ENCODE measurements around the gene ALDH1A1. TPM values are rescaled to one million over a fixed set of nuclear protein-coding genes. Genes with fewer than 3 reads are reported as not detected.

The ALDH1A1 gene
- total RNA-seq, result 10 to 100 TPM; 35.3 to 44.1 (median 39.4) TPM
- 56.7 TPM for polyA plus RNA-seq
- long read RNA-seq, donor 1, transcript ALDH1A1-201 (13 exons, 2,107 nt), result major isoform, 26 of 34 reads
- long read RNA-seq, donor 1, partial matches to known transcripts, result 6 of 34 reads
- long read RNA-seq, donor 1, other reads (novel, unspliced or antisense), result 2 of 34 reads
- long read RNA-seq, donor 2, transcript ALDH1A1-201 (13 exons, 2,107 nt), result major isoform, 9 of 13 reads
- long read RNA-seq, donor 2, partial matches to known transcripts, result 4 of 13 reads
- long read RNA-seq, donor 2, other reads (novel, unspliced or antisense), result 0 of 13 reads
- long read RNA-seq, donor 3, transcript ALDH1A1-201 (13 exons, 2,107 nt), result major isoform, 89 of 103 reads
- long read RNA-seq, donor 3, partial matches to known transcripts, result 8 of 103 reads
- long read RNA-seq, donor 3, other reads (novel, unspliced or antisense), result 6 of 103 reads
- long read RNA-seq, donor 4, transcript ALDH1A1-201 (13 exons, 2,107 nt), result major isoform, 22 of 26 reads
- long read RNA-seq, donor 4, partial matches to known transcripts, result 3 of 26 reads
- long read RNA-seq, donor 4, other reads (novel, unspliced or antisense), result 1 of 26 reads

GRCh38 chr9:72952914-72953313 lies at the start of gene ALDH1A1:
Gene ALDH1A1 (minus strand): TSS chr9:72953053. CDS start chr9:72953000, 53 bp downstream.
- DNase-seq (peak in 1 of 3 donors; percentile 32), ATAC-seq (peak; percentile 58 to 75)
- no peaks in the 10 kb centered on the region for H3K27me3 ChIP-seq (ENCODE audit: control insufficient read depth, insufficient read depth)
- WGBS, result 25% methylated on average over 9 of the region's 9 CpGs
- no peaks in the 10 kb centered on the region for H3K4me1 ChIP-seq (ENCODE audit: control insufficient read depth, insufficient read depth, low read length)
- intact Hi-C loops (cut with DNase I), result no loop called here
- H3K4me3 ChIP-seq (ENCODE audit: low read length), result peak within 1 kb of the TSS; percentile 78
- no peaks in the 10 kb centered on the region for H3K9me3 ChIP-seq (ENCODE audit: control insufficient read depth, low read length)
- H3K27ac ChIP-seq (ENCODE audit: low read length), result peak within 1 kb of the TSS; percentile 23

- WGBS, result 95% methylated on average over 3 of the region's 3 CpGs
- DNase-seq, result no peak
- Histone ChIP-seq H3K9me3 (ENCODE audit: control insufficient read depth, low read length) (no peaks in the 10 kb centered on the region), H3K27ac (ENCODE audit: low read length) (no peak overlapping the region), H3K27me3 (ENCODE audit: control insufficient read depth, insufficient read depth) (no peaks in the 10 kb centered on the region), H3K4me1 (ENCODE audit: control insufficient read depth, insufficient read depth, low read length) (peaks cover 3% of the 10 kb centered on the region), H3K4me3 (ENCODE audit: low read length) (no peak overlapping the region)
- intact Hi-C loops (cut with DNase I), result no loop called here
- no peak for ATAC-seq
Observed at GRCh38 chr9:73001860-73002259, 49.0 kb upstream of the ALDH1A1 start.

DNA sequence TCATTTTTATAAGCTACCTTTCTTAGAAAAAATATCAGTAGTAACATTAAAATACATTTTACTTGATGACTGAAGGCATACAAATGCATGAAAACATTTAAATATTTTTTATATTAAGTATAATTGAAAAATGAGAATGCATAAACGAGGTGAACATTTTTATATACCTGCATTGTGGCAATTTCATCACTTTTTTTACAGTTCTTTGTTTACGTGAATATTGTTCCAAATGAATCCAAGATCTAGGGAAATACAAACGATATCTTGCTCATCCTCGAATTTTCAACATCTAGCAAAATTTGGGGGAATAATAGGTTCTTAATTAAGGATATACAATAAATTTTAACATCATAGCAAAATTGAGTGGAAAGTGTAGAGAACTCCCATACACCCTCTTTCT lies 45.5 kb upstream of the ALDH1A1 start:
- Histone ChIP-seq H3K27ac (ENCODE audit: low read length) (no peak overlapping the region), H3K4me3 (ENCODE audit: low read length) (no peak overlapping the region), H3K4me1 (ENCODE audit: control insufficient read depth, insufficient read depth, low read length) (peaks cover 3% of the 10 kb centered on the region), H3K27me3 (ENCODE audit: control insufficient read depth, insufficient read depth) (no peaks in the 10 kb centered on the region), H3K9me3 (ENCODE audit: control insufficient read depth, low read length) (no peaks in the 10 kb centered on the region)
- no peak for DNase-seq
- 93% methylated on average over 4 of the region's 4 CpGs for WGBS
- no peak for ATAC-seq
- intact Hi-C loops (cut with DNase I), result no loop called here

DNA sequence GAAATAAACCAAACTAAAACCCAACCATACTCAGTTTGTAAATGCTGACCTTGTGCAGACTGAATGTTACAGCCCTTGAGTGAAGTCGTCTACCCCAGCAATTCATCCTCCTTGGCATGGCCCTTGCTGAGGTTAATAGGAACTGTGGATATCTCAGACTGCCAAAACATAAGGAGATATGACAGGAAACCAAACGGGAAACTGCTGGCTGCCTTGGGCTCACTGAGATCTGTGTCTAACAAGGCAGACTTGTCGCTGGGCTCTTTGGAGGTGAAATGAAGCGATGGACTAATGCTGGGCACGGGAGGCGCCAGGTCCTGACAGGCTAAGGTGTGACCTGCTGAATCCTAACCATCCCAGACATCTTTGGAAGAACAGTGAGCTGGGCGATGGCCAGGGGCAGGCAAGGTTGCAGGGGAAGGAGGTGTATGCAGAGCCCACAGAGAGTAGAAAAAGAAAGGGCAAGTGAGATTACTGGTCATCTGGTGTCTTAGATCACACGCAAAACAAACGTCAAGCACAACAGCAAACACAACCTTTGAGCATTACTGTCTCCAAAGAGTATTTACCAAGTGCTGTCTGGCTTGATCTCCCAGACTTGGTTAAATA lies 44.6 kb upstream of the ALDH1A1 start:
- DNase-seq (peak in 1 of 3 donors; percentile 12), ATAC-seq (peak in 1 of 2 donors; percentile 45)
- Histone ChIP-seq H3K4me1 (ENCODE audit: control insufficient read depth, insufficient read depth, low read length) (peaks cover 3% of the 10 kb centered on the region), H3K27ac (ENCODE audit: low read length) (no peak overlapping the region), H3K27me3 (ENCODE audit: control insufficient read depth, insufficient read depth) (no peaks in the 10 kb centered on the region), H3K4me3 (ENCODE audit: low read length) (no peak overlapping the region), H3K9me3 (ENCODE audit: control insufficient read depth, low read length) (no peaks in the 10 kb centered on the region)
- WGBS, result 25% methylated on average over 9 of the region's 9 CpGs
- intact Hi-C loops (cut with DNase I), result no loop called here

- ATAC-seq, result no peak
- no peak overlapping the region for H3K4me3 ChIP-seq (ENCODE audit: low read length)
- H3K27me3 ChIP-seq (ENCODE audit: control insufficient read depth, insufficient read depth), result no peaks in the 10 kb centered on the region
- intact Hi-C loops (cut with DNase I), result no loop called here
- H3K4me1 ChIP-seq (ENCODE audit: control insufficient read depth, insufficient read depth, low read length), result peaks cover 3% of the 10 kb centered on the region
- DNase-seq, result no peak
- H3K9me3 ChIP-seq (ENCODE audit: control insufficient read depth, low read length), result no peaks in the 10 kb centered on the region
- H3K27ac ChIP-seq (ENCODE audit: low read length), result no peak overlapping the region
Observed at GRCh38 chr9:72996684-72997314, 43.9 kb upstream of the ALDH1A1 start.

GRCh38 chr9:72996114-72996513 lies 43.3 kb upstream of the ALDH1A1 start:
- H3K4me3 ChIP-seq (ENCODE audit: low read length), result no peak overlapping the region
- DNase-seq (no peak), ATAC-seq (no peak)
- intact Hi-C loops (cut with DNase I), result no loop called here
- WGBS, result 61% methylated on average over 2 of the region's 2 CpGs
- no peaks in the 10 kb centered on the region for H3K9me3 ChIP-seq (ENCODE audit: control insufficient read depth, low read length)
- peaks cover 3% of the 10 kb centered on the region for H3K4me1 ChIP-seq (ENCODE audit: control insufficient read depth, insufficient read depth, low read length)
- H3K27me3 ChIP-seq (ENCODE audit: control insufficient read depth, insufficient read depth), result no peaks in the 10 kb centered on the region
- H3K27ac ChIP-seq (ENCODE audit: low read length), result no peak overlapping the region

GRCh38 chr9:72995131-72996024 lies 42.5 kb upstream of the ALDH1A1 start:
- intact Hi-C loops (cut with DNase I), result no loop called here
- Histone ChIP-seq H3K27me3 (ENCODE audit: control insufficient read depth, insufficient read depth) (no peaks in the 10 kb centered on the region), H3K4me1 (ENCODE audit: control insufficient read depth, insufficient read depth, low read length) (peaks cover 3% of the 10 kb centered on the region), H3K27ac (ENCODE audit: low read length) (no peak overlapping the region), H3K4me3 (ENCODE audit: low read length) (no peak overlapping the region), H3K9me3 (ENCODE audit: control insufficient read depth, low read length) (no peaks in the 10 kb centered on the region)
- DNase-seq, result no peak
- no peak for ATAC-seq
- WGBS, result 86% methylated on average over 5 of the region's 5 CpGs

- intact Hi-C loops (cut with DNase I), result no loop called here
- Histone ChIP-seq H3K27me3 (ENCODE audit: control insufficient read depth, insufficient read depth) (no peaks in the 10 kb centered on the region), H3K4me1 (ENCODE audit: control insufficient read depth, insufficient read depth, low read length) (no peaks in the 10 kb centered on the region), H3K27ac (ENCODE audit: low read length) (no peak overlapping the region), H3K9me3 (ENCODE audit: control insufficient read depth, low read length) (no peaks in the 10 kb centered on the region), H3K4me3 (ENCODE audit: low read length) (no peak overlapping the region)
- ATAC-seq (no peak), DNase-seq (no peak)
- WGBS, result over 99% methylated on average over 2 of the region's 2 CpGs
Observed at GRCh38 chr9:72991772-72992171, 38.9 kb upstream of the ALDH1A1 start.

GRCh38 chr9:72990397-72991182 lies 37.7 kb upstream of the ALDH1A1 start:
- ATAC-seq, result no peak
- no peak for DNase-seq
- Histone ChIP-seq H3K4me1 (ENCODE audit: control insufficient read depth, insufficient read depth, low read length) (no peaks in the 10 kb centered on the region), H3K9me3 (ENCODE audit: control insufficient read depth, low read length) (no peaks in the 10 kb centered on the region), H3K4me3 (ENCODE audit: low read length) (no peak overlapping the region), H3K27ac (ENCODE audit: low read length) (no peak overlapping the region), H3K27me3 (ENCODE audit: control insufficient read depth, insufficient read depth) (no peaks in the 10 kb centered on the region)
- intact Hi-C loops (cut with DNase I), result no loop called here
- WGBS, result 88% methylated on average over 1 of the region's 1 CpG
